Right lobe of liver (tissue), 4 donors: ENCODE data around the gene LYPD8.

ENCODE experiments used
- POLR2A ChIP-seq: fragments of 450-650 bp; IDR thresholded peaks from one replicate; pipeline ENCODE4 v1.6.1; 2017; ENCODE audit warnings: antibody characterized with exemption, mild to moderate bottlenecking
- TF ChIP-seq, protein P1 (sequence below), 4 donors: fragments of 200-600 bp in 3 of 4; fragments of 450-650 bp in 1 of 4; IDR thresholded peaks; one replicate each; pipeline versions ENCODE4 v1.5.1 to v1.8.0; 2016 to 2022; ENCODE audit warnings: antibody characterized with exemption in 4 of 4, mild to moderate bottlenecking in 2 of 4
- donor health status: DM: no; HTN: no; CAD: no.
- donor health status: DM: no; HTN: no; CAD: no.
- donor health status: DM: no; HTN: yes; CAD: no.

DNA sequence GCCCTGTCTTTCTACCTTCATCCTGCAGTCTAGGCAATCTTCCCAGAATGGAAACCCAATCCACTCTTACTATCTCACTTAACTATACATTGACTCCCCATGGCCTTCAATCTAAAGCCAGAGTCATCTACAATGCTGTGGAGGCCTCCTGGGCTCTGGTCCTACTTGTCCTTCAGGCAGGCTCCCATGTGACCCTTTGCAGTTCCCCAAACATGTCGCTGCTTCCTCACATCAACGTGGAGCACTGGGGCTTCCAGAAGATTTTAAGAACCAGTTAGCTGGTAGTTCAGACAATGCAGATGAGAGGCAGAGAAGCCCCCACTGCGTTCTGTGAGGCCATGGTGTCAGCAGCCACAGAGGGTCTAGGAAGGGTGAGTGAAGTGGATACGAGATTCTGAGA is 18.6 kb downstream of the LYPD8 start:
- TF ChIP-seq, protein P1, sequence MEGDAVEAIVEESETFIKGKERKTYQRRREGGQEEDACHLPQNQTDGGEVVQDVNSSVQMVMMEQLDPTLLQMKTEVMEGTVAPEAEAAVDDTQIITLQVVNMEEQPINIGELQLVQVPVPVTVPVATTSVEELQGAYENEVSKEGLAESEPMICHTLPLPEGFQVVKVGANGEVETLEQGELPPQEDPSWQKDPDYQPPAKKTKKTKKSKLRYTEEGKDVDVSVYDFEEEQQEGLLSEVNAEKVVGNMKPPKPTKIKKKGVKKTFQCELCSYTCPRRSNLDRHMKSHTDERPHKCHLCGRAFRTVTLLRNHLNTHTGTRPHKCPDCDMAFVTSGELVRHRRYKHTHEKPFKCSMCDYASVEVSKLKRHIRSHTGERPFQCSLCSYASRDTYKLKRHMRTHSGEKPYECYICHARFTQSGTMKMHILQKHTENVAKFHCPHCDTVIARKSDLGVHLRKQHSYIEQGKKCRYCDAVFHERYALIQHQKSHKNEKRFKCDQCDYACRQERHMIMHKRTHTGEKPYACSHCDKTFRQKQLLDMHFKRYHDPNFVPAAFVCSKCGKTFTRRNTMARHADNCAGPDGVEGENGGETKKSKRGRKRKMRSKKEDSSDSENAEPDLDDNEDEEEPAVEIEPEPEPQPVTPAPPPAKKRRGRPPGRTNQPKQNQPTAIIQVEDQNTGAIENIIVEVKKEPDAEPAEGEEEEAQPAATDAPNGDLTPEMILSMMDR (IDR thresholded peaks at IDR 0.05): no peak
- TF ChIP-seq POLR2A: no peak
